SHP77 (cell line): Measurements from ENCODE around the gene SLC2A1.

Experiments
- DNase-seq, 2 experiments: peaks; one replicate each; lab custom pipeline; 2025; lab: John Stamatoyannopoulos, UW

Gene SLC2A1

GRCh38 chr1:42958488-42959319, at the start of gene SLC2A1:
Gene SLC2A1, minus strand, starts transcription at chr1:42958868. Its CDS starts 217 bp downstream, at chr1:42958651.
- DNase-seq, result peak; percentile 87 to 91

DNA sequence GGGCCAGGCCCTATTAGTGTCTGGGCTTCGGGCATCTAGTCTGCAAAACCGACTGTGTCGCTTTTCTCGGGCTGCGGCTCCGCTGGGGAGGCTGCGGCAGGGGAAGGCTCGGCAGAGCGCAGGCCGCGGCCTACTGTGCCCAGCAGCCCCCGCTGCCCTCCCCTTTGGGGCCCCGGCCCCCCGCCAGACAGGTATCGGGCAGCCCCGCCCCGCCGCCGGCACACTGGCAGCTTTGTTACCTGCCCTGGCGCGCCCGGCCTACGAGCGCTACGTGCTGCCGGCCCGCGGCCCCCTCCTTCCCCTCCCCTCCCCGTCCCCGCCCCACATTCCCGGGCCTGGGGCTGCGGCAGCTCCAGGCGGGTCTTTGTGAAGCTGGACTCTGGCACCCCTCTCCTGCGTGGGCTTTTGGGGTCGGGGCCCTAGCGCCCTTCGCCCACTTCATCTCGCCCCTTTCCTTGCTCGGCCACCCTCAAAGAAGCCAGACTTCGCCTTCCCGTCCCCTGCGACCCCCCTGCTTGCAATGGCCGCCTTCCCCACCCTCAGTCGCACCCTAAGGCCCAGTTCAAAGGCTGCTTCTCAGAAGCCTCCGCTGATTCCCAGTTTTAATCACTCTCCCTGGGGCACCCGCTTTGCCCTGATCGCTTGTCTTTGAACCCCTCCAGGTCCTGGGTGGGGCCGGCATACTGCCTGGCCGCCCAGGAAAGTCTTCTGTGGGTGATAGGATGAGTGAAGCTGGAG, 48.9 kb upstream of the SLC2A1 start:
- DNase-seq, result no peak

DNA sequence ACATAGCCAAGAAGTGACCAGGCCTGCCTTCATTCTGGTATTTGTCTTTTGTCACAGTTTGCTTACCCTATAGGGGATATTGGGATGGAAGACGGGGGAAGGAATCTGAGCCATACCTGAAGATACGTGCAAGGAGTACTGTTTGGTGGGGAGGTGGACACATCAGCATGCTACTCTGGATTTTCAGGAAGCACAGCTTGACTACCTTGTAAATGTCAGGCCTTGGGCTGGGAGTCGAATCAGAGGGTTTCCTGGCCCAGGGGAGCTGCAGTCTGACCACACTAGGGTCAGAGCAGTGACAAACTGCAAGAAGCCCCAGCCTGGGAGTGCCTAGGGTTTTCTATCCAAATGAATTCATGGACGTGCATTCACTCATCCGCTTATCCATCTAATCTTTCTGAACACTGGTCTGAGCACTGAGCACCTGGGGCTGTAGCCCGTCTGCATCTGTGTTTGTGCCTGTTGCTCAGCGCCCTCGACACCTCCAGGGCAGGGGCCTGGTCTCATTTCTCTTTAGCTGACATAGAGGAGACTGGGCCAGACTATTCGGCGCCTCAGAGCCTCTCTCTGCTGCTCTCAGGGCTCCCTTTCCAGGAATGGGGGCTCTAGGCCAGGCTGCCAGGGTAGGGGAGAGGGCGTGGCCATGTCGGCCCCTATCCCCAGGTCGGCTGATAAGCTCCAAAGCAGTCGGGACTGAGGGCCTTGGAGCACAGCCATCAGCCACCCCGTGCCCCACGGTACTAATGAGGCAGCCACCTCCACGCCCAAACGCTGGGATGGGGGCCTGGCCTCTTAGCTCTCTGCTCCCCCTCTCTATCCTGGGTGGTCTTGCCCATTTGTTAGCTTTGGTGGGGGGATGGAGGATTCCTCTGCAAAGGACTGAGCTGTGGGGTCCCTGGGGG, 47.0 kb upstream of the SLC2A1 start:
- DNase-seq, result no peak

GRCh38 chr1:43004587-43005459, 46.2 kb upstream of the SLC2A1 start:
- DNase-seq, result no peak

- no peak for DNase-seq
Measured at GRCh38 chr1:43002766-43003165, 44.1 kb upstream of the SLC2A1 start.

DNA sequence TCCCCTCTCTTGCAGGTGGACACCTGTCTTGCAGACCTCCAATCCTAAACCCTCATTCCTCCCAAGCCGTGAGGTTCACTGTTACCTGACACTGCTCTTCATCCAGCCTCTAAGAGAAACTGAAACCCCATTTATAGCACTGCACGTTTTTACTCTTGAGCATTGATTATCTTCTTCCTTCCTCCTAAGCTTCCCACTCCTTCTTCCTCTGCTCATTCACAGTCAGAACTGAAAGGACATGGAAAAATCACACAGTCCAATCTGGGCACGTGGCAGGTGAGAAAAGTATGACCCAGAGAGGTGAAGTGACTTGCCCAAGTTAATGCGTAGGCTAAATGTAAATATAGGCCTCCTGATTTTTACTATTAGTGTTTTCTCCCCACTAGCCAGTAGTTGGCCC, 43.4 kb upstream of the SLC2A1 start:
- DNase-seq, result no peak

GRCh38 chr1:43001434-43001833, 42.8 kb upstream of the SLC2A1 start:
- DNase-seq, result no peak

DNA sequence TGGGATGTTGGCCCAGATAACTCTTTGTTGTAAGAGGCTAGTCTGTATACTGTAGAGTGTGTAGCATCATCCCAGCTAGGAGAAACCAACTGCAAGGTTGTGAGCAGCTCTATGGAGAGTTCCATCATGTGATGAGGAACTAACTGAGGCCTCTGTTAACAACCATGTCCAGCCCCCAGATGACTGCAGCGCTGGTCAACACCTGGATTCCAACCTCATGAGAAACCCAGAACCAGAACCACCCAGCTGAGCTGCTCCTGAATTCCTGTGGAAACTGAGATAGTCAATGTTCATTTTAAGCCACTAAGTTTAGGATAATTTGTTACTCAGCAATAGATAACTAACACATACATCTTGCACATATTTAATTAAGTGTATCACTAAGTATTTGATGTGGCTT, 41.6 kb upstream of the SLC2A1 start:
- no peak for DNase-seq

- no peak for DNase-seq
Measured at GRCh38 chr1:42999308-42999707, 40.6 kb upstream of the SLC2A1 start.

GRCh38 chr1:42998386-42998785, 39.7 kb upstream of the SLC2A1 start:
- no peak for DNase-seq

GRCh38 chr1:42996384-42996970, 37.8 kb upstream of the SLC2A1 start:
- no peak for DNase-seq

- no peak for DNase-seq
Measured at GRCh38 chr1:42993502-42994136, 35.0 kb upstream of the SLC2A1 start.

DNA sequence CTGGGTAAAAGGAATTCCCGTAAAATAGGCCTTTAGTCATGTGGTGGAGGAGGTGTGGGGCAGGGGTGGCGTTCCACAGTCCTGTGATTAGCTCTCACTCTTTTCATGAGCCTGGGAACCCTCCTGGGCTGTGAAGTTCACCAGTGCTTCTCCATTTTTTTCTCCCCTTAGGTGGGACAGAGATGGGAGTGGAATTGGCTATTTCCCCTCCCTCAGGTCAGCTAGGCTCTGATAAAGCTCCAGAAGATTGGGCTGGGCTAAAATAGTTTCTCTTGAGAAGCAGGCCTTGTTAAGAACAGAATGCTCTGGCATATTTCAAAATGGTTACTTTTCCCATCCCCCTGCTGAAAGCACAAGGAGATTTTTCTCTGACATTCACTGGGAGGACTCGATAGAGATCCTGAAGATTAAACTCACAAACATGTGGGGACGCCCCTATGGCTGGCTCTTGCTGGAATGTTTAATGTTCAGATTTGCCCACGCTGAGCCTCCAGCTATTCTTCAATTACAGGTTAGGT, 33.4 kb upstream of the SLC2A1 start:
- no peak for DNase-seq

DNA sequence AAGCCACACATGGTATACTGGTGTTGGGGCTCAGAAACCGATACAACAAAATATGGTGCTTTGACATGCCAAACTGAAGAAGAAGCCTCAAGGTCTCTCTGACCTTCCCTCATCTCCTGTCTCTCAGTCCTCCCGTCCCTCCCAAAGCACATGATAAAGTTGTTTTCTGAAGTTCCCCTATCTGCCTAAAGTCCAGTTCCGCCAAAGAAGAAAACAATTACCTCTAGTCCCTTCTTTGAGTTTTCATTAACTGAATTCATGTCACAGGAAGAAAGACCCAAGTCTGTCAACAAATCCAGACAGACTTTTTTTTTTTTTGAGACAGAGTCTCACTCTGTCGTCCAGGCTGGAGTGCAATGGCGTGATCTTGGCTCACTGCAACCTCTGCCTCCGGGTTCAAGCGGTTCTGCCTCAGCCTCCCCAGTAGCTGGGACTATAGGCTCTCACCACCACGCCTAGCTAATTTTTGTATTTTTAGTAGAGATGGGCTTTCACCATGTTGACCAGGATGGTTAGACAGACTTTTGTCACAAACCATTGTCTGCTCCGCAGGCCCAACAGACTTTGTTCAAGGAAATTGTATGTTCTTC, 32.2 kb upstream of the SLC2A1 start:
- DNase-seq, result no peak

- DNase-seq, result no peak
Measured at GRCh38 chr1:42983693-42984092, 25.0 kb upstream of the SLC2A1 start.

DNA sequence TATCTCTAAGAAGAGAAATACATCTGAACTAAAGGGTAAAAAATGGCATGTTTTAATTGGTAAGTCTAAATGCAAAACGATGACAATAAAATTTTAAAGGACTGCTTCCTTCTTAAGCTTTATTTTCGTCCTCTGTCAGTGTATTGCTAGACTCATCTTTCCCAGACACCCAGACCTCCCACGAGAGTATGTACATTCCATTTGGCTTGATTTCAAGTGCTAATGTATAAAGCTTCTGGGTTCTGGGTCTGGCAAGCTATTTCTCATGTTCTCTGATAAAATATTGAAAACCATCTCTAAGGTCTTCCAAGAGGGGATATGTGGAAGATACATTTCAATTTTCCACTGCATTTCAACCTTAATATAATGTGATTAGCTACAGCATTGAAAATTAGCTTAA, 24.6 kb upstream of the SLC2A1 start:
- no peak for DNase-seq

GRCh38 chr1:42982641-42983040, 24.0 kb upstream of the SLC2A1 start:
- no peak for DNase-seq

- DNase-seq, result no peak
Measured at GRCh38 chr1:42981871-42982270, 23.2 kb upstream of the SLC2A1 start.

DNA sequence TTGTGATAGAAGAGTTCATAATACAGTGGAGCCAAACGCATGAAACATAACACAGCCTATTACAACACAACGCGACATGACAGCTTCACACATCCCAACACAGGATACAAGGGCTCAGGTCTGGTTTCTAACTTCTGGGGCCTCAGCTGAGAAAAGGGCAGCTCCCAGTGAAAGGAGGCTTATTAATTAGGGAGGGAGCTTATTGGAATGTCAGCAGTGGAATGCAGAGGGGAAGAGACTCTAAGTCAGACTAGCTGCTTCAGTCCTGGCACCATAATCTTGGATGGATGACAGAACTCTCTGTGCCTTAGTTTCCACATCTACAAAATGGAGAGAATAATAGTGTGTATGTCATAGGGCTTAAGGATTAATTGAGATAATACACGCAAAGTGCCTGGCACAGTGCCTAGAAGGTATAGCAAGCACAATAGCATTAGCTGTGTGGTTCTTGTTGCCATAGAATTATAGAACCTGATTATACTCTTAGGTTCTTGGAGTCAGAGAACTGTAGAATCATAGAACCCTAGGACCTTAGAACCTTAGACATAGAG, 22.7 kb upstream of the SLC2A1 start:
- DNase-seq, result no peak
